HepG2 (cell line): ENCODE data around the gene JADE3. TPM values are rescaled to one million over a fixed set of nuclear protein-coding genes. Genes with fewer than 3 reads are reported as not detected.
A peak's percentile ranks its signal among the peaks of the same experiment; 100 is the strongest.

Experiments
- ATF2 ChIP-seq: sonication (generic); formaldehyde crosslinking; IDR thresholded peaks from 2 replicates; pipeline ENCODE4 v1.4.0; 2020; ENCODE audit warnings: missing genetic modification reagents
- CC2D1A ChIP-seq: sonication (generic); formaldehyde crosslinking; IDR thresholded peaks from 2 replicates; pipeline ENCODE4 v1.8.1; 2023; ENCODE audit warnings: mild to moderate bottlenecking, missing genetic modification reagents
- CEBPB ChIP-seq: IDR thresholded peaks from 2 replicates; pipeline ENCODE4 v1.6.1; 2011; ENCODE audit warnings: low read depth, low read length, improper control_type of control experiment, borderline replicate concordance
- HDAC2 ChIP-seq: sonication (generic); formaldehyde crosslinking; IDR thresholded peaks from 2 replicates; pipeline ENCODE4 v1.4.0; 2020; ENCODE audit warnings: missing genetic modification reagents
- MAX ChIP-seq: IDR thresholded peaks from 2 replicates; pipeline ENCODE4 v1.6.1; 2012; ENCODE audit warnings: inconsistent platforms
- MEIS2 ChIP-seq: sonication (generic); formaldehyde crosslinking; IDR thresholded peaks from 2 replicates; pipeline ENCODE4 v1.9.0; 2021; ENCODE audit warnings: mild to moderate bottlenecking, missing genetic modification reagents
- MIER3 ChIP-seq: IDR thresholded peaks from 2 replicates; pipeline ENCODE4 v1.6.1; 2016; ENCODE audit warnings: missing compliant biosample characterization, borderline replicate concordance
- NCOR1 ChIP-seq: fragments of 200-600 bp; sonication (generic); IDR thresholded peaks from 2 replicates; pipeline ENCODE4 v1.7.0; 2017; ENCODE audit warnings: antibody characterized with exemption, low read length, borderline replicate concordance
- NR2F1 ChIP-seq, 2 experiments: fragments of 450-650 bp in 1 of 2; formaldehyde crosslinking in 1 of 2; IDR thresholded peaks; 2 replicates each; pipeline versions ENCODE4 v1.5.0 to v1.6.1; 2016 to 2020; ENCODE audit warnings: mild to moderate bottlenecking in 1 of 2, missing compliant biosample characterization in 1 of 2, missing genetic modification reagents in 1 of 2, moderate library complexity in 1 of 2
- NR2F6 ChIP-seq, 2 experiments: IDR thresholded peaks; 2 replicates each; pipeline ENCODE4 v1.6.1; 2016; ENCODE audit warnings: antibody characterized with exemption in 1 of 2, mild to moderate bottlenecking in 1 of 2
- PATZ1 ChIP-seq: sonication (generic); formaldehyde crosslinking; IDR thresholded peaks from 2 replicates; pipeline ENCODE4 v1.4.0; 2020; ENCODE audit warnings: missing genetic modification reagents
- PAXIP1 ChIP-seq: sonication (generic); formaldehyde crosslinking; conservative IDR thresholded peaks from 2 replicates; pipeline ENCODE4 v1.4.0; 2020; ENCODE audit warnings: mild to moderate bottlenecking, missing genetic modification reagents, moderate library complexity
- RFX3 ChIP-seq: IDR thresholded peaks from 2 replicates; pipeline ENCODE4 v1.6.1; 2016; ENCODE audit warnings: missing biosample characterization, missing genetic modification reagents
- SCMH1 ChIP-seq: sonication (generic); formaldehyde crosslinking; IDR thresholded peaks from 2 replicates; pipeline ENCODE4 v1.9.0; 2021; ENCODE audit warnings: missing genetic modification reagents, mild to moderate bottlenecking, borderline replicate concordance
- SOX6 ChIP-seq, 2 experiments: fragments of 450-650 bp in 1 of 2; sonication (generic) in 1 of 2; formaldehyde crosslinking in 1 of 2; IDR thresholded peaks; 2 replicates each; pipeline versions ENCODE4 v1.4.0 to v1.6.1; 2017 to 2020; ENCODE audit warnings: antibody characterized with exemption in 1 of 2, mild to moderate bottlenecking in 1 of 2, missing genetic modification reagents in 1 of 2
- TEAD3 ChIP-seq: optimal IDR thresholded peaks from 2 replicates; pipeline ENCODE3; 2016; ENCODE audit warnings: borderline replicate concordance
- ZBTB20 ChIP-seq: sonication (generic); formaldehyde crosslinking; IDR thresholded peaks from 2 replicates; pipeline ENCODE4 v1.8.1; 2023; ENCODE audit warnings: missing genetic modification reagents, low read depth, mild to moderate bottlenecking, borderline replicate concordance
- ZFP1 ChIP-seq: IDR thresholded peaks from 2 replicates; pipeline ENCODE4 v1.6.1; 2016
- ZNF276 ChIP-seq: sonication (generic); formaldehyde crosslinking; IDR thresholded peaks from 2 replicates; pipeline ENCODE4 v1.4.0; 2020; ENCODE audit warnings: mild to moderate bottlenecking, low read depth, missing genetic modification reagents
- ZNF33A ChIP-seq: sonication (generic); formaldehyde crosslinking; IDR thresholded peaks from 2 replicates; pipeline ENCODE4 v1.5.1; 2020; ENCODE audit warnings: missing genetic modification reagents, mild to moderate bottlenecking, moderate library complexity, borderline replicate concordance
- ZNF343 ChIP-seq: sonication (generic); formaldehyde crosslinking; IDR thresholded peaks from 2 replicates; pipeline ENCODE4 v1.4.0; 2020; ENCODE audit warnings: mild to moderate bottlenecking, missing genetic modification reagents
- ZNF878 ChIP-seq: sonication (generic); formaldehyde crosslinking; IDR thresholded peaks from 2 replicates; pipeline ENCODE4 v1.8.1; 2023; ENCODE audit warnings: mild to moderate bottlenecking, missing genetic modification reagents, moderate library complexity
- polyA plus RNA-seq, 8 experiments: library from polyadenylated mRNA; depleted of rRNA in 3 of 8; stranded (reverse) in 7 of 8; unstranded in 1 of 8; fragments of >200 nt; fragmentation: Illumina TruSeq in 4 of 8; extraction: Trizol in 4 of 8; gene quantifications; 2 replicates each; pipeline versions ENCODE4 v1.2.1 to v1.2.3, GENCODE V29; 2011 to 2016; ENCODE audit warnings: low read depth in 4 of 8, missing spikeins in 1 of 8, mixed read lengths in 1 of 8; ENCODE audit not compliant: insufficient read depth in 1 of 8
- total RNA-seq, 5 experiments: library from RNA; depleted of rRNA; stranded (reverse); fragments of >200 nt; fragmentation: Illumina TruSeq; extraction: Trizol; gene quantifications; 2 replicates each; pipeline ENCODE4 v1.2.3, GENCODE V29; 2016; ENCODE audit warnings: low read depth in 1 of 5

JADE3 gene
- total and polyA plus RNA-seq, 2 of the 13 experiments (the other 11 are each of a cell fraction or from before 2014, with no cell fraction given): 7.7 to 7.8 TPM

- TF ChIP-seq ATF2 (no peak), ZFP1 (no peak), NR2F1 (CRISPR knock-in tag; IDR thresholded peaks at IDR 0.05) (no peak), HDAC2 (CRISPR knock-in tag) (0 out of 2 replicates have a peak, but pooled peaks have one; percentile 21), NR2F6 (IDR thresholded peaks at IDR 0.05) (peak; percentile 58), NR2F6 (CRISPR knock-in tag; IDR thresholded peaks at IDR 0.05) (peak; percentile 79), CEBPB (no peak), MEIS2 (CRISPR knock-in tag) (no peak), PATZ1 (CRISPR knock-in tag) (peak; percentile 15; the same call in 1 of the 2 replicates), MIER3 (no peak), ZNF878 (CRISPR knock-in tag) (no peak), ZNF276 (CRISPR knock-in tag) (no peak), SCMH1 (CRISPR knock-in tag) (no peak), ZNF343 (CRISPR knock-in tag) (no peak), MAX (peak; percentile 19; the same call in 1 of the 2 replicates), PAXIP1 (CRISPR knock-in tag) (peak; percentile 58), CC2D1A (CRISPR knock-in tag) (no peak), ZBTB20 (CRISPR knock-in tag) (no peak), SOX6 (IDR thresholded peaks at IDR 0.05) (no peak), SOX6 (CRISPR knock-in tag; IDR thresholded peaks at IDR 0.05) (peak; percentile 83), ZNF33A (no peak), NCOR1 (no peak), TEAD3 (peak; percentile 36), RFX3 (CRISPR knock-in tag) (no peak)
Measured at GRCh38 chrX:46953597-46953996, 41.4 kb downstream of the JADE3 start (continued).
